CD4-positive, alpha-beta T cell (primary cell): ENCODE measurements around the gene SLMAP. TPM values are rescaled to one million over a fixed set of nuclear protein-coding genes. Genes with fewer than 3 reads are reported as not detected.

Source experiments
- ATAC-seq: fragments of 200-7000 bp; cut with Tn5 transposase; one replicate; pipeline ENCODE4 v1.10.0; 2022; ENCODE audit warnings: mild to moderate bottlenecking; ENCODE audit not compliant: poor library complexity
- CTCF ChIA-PET: fragments of 350-600 bp; sonication (Branson Sonifier 250); formaldehyde crosslinking; loops from one replicate; lab custom pipeline; 2021; ENCODE audit warnings: antibody characterized with exemption, inconsistent platforms; lab: Charles Lee
- POLR2A ChIA-PET: fragments of 350-600 bp; sonication (Branson Sonifier 250); formaldehyde crosslinking; loops from one replicate; lab custom pipeline; 2021; ENCODE audit warnings: antibody characterized with exemption, inconsistent platforms; lab: Charles Lee
- DNase-seq, 14 experiments: peaks; one replicate each; pipeline ENCODE4 v3.0.0-alpha.2; 2013 to 2020; ENCODE audit warnings: mixed read lengths in 2 of 14
- H3K27ac ChIP-seq, 2 donors: one replicate each; pipeline versions ENCODE4 v1.5.1 to v1.7.0; 2013; ENCODE audit warnings: low read length in 2 of 2, low read depth in 1 of 2, mild to moderate bottlenecking in 1 of 2
- H3K27me3 ChIP-seq, 2 experiments: 1 replicate in 1 of 2; 2 replicates in 1 of 2; pipeline versions ENCODE4 v1.6.1 to v1.7.0; 2013; ENCODE audit warnings: low read length in 2 of 2, control low read depth in 1 of 2, mild to moderate bottlenecking in 1 of 2, moderate library complexity in 1 of 2; ENCODE audit not compliant: insufficient read depth in 2 of 2, control insufficient read depth in 1 of 2
- H3K36me3 ChIP-seq: one replicate; pipeline ENCODE4 v1.6.1; 2013; ENCODE audit warnings: low read length, control low read depth; ENCODE audit not compliant: insufficient read depth
- H3K4me1 ChIP-seq: one replicate; pipeline ENCODE4 v1.6.1; 2013; ENCODE audit warnings: low read length, control low read depth; ENCODE audit not compliant: insufficient read depth
- H3K4me3 ChIP-seq: one replicate; pipeline ENCODE4 v1.5.1; 2013; ENCODE audit warnings: mild to moderate bottlenecking, low read length, moderate library complexity
- H3K9me3 ChIP-seq, 2 experiments: 1 replicate in 1 of 2; 2 replicates in 1 of 2; pipeline versions ENCODE4 v1.6.1 to v1.7.0; 2013; ENCODE audit warnings: low read length in 2 of 2, mild to moderate bottlenecking in 2 of 2, control low read depth in 1 of 2, moderate library complexity in 1 of 2; ENCODE audit not compliant: control insufficient read depth in 1 of 2, insufficient read depth in 1 of 2
- H3K27ac Mint-ChIP-seq: one replicate; pipeline ENCODE4 v1.8.0; 2020; ENCODE audit warnings: mixed read lengths
- H3K27me3 Mint-ChIP-seq: one replicate; pipeline ENCODE4 v1.8.0; 2021; ENCODE audit warnings: mixed read lengths
- H3K36me3 Mint-ChIP-seq: one replicate; pipeline ENCODE4 v1.8.0; 2021; ENCODE audit warnings: low read depth, mixed read lengths
- H3K4me1 Mint-ChIP-seq: one replicate; pipeline ENCODE4 v1.8.0; 2021; ENCODE audit warnings: low read depth, mixed read lengths
- H3K4me3 Mint-ChIP-seq: one replicate; pipeline ENCODE4 v1.8.0; 2020; ENCODE audit warnings: mild to moderate bottlenecking, mixed read lengths
- H3K9me3 Mint-ChIP-seq: one replicate; pipeline ENCODE4 v1.8.0; 2020; ENCODE audit warnings: mixed read lengths
- intact Hi-C, 2 experiments: fragments of 100-400 bp; cut with DNase I in 1 of 2; cut with micrococcal nuclease in 1 of 2; formaldehyde crosslinking; loops; one replicate each; pipeline versions ENCODE4 v1.15.1 to v1.9.0; 2023 to 2025; cut with DNase I, micrococcal nuclease
- total RNA-seq, 174 experiments: library from RNA in 2 of 174; stranded (reverse) in 2 of 174; gene quantifications; one replicate each; pipeline ENCODE4 v1.2.3 and lab custom pipeline; 2021 to 2026
- TF ChIP-seq, protein P1 (sequence below): fragments of 200-600 bp; IDR thresholded peaks from one replicate; pipeline ENCODE4 v1.8.0; 2022; ENCODE audit warnings: antibody characterized with exemption, mild to moderate bottlenecking

SLMAP gene
- total RNA-seq, 2 experiments from 2014 or later, result 51.3 to 52.2 TPM

- Mint-ChIP-seq H3K27me3 (no peaks in the 10 kb centered on the region), H3K4me1 (peaks cover 46% of the 10 kb centered on the region), H3K27ac (no peak overlapping the region), H3K9me3 (no peaks in the 10 kb centered on the region), H3K36me3 (no peaks in the 10 kb centered on the region), H3K4me3 (no peak overlapping the region)
- Histone ChIP-seq H3K27me3 (no peaks in the 10 kb centered on the region), H3K27ac (no peak overlapping the region), H3K9me3 (no peaks in the 10 kb centered on the region), H3K36me3 (no peaks in the 10 kb centered on the region), H3K4me1 (no peaks in the 10 kb centered on the region), H3K4me3 (no peak overlapping the region)
- intact Hi-C loops, result loop anchor here (10.0 kb wide), 2 partner anchors 177 to 647 kb away; no protein-coding TSS in a partner anchor
- ChIA-PET POLR2A (interaction anchor here (0.6 kb wide), 1 partner anchor 13 kb away, joined by 3 read pairs; no protein-coding TSS in a partner anchor), CTCF (interaction anchor here (0.6 kb wide), 2 partner anchors 30 to 40 kb away, joined by 3 read pairs; no protein-coding TSS in a partner anchor)
- DNase-seq (no peak), ATAC-seq (no peak)
- TF ChIP-seq, protein P1, sequence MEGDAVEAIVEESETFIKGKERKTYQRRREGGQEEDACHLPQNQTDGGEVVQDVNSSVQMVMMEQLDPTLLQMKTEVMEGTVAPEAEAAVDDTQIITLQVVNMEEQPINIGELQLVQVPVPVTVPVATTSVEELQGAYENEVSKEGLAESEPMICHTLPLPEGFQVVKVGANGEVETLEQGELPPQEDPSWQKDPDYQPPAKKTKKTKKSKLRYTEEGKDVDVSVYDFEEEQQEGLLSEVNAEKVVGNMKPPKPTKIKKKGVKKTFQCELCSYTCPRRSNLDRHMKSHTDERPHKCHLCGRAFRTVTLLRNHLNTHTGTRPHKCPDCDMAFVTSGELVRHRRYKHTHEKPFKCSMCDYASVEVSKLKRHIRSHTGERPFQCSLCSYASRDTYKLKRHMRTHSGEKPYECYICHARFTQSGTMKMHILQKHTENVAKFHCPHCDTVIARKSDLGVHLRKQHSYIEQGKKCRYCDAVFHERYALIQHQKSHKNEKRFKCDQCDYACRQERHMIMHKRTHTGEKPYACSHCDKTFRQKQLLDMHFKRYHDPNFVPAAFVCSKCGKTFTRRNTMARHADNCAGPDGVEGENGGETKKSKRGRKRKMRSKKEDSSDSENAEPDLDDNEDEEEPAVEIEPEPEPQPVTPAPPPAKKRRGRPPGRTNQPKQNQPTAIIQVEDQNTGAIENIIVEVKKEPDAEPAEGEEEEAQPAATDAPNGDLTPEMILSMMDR, result no peak
Observed at GRCh38 chr3:57821765-57822164, 65.7 kb downstream of the SLMAP start.

GRCh38 chr3:57822686-57823085 lies 66.6 kb downstream of the SLMAP start:
- ChIA-PET POLR2A (no interaction called here), CTCF (interaction anchor here (0.6 kb wide), 1 partner anchor 29 kb away, joined by 3 read pairs; no protein-coding TSS in a partner anchor)
- DNase-seq, result no peak
- Mint-ChIP-seq H3K27ac (no peak overlapping the region), H3K4me1 (peaks cover 46% of the 10 kb centered on the region), H3K27me3 (no peaks in the 10 kb centered on the region), H3K36me3 (no peaks in the 10 kb centered on the region), H3K4me3 (no peak overlapping the region), H3K9me3 (no peaks in the 10 kb centered on the region)
- Histone ChIP-seq H3K27me3 (no peaks in the 10 kb centered on the region), H3K4me3 (no peak overlapping the region), H3K9me3 (no peaks in the 10 kb centered on the region), H3K4me1 (no peaks in the 10 kb centered on the region), H3K36me3 (no peaks in the 10 kb centered on the region), H3K27ac (no peak overlapping the region)
- TF ChIP-seq, protein P1, result no peak
- intact Hi-C loops, result loop anchor here (10.0 kb wide), 2 partner anchors 178 to 648 kb away; no protein-coding TSS in a partner anchor
- ATAC-seq, result no peak

- Histone ChIP-seq H3K27ac (no peak overlapping the region), H3K4me1 (no peaks in the 10 kb centered on the region), H3K9me3 (no peaks in the 10 kb centered on the region), H3K27me3 (no peaks in the 10 kb centered on the region), H3K36me3 (no peaks in the 10 kb centered on the region), H3K4me3 (no peak overlapping the region)
- Mint-ChIP-seq H3K4me1 (peaks cover 37% of the 10 kb centered on the region), H3K36me3 (peaks cover under 1% of the 10 kb centered on the region), H3K9me3 (no peaks in the 10 kb centered on the region), H3K4me3 (no peak overlapping the region), H3K27me3 (no peaks in the 10 kb centered on the region), H3K27ac (peak overlapping the region; percentile 27)
- POLR2A ChIA-PET, result interaction anchor here (0.7 kb wide), 1 partner anchor 48 kb away, joined by 4 read pairs; no protein-coding TSS in a partner anchor
- ATAC-seq (no peak), DNase-seq (no peak)
- TF ChIP-seq, protein P1, result no peak
- CTCF ChIA-PET, result interaction anchor here (0.6 to 0.7 kb wide), 2 partner anchors 80 to 101 kb away, joined by 3 read pairs; no protein-coding TSS in a partner anchor
- intact Hi-C loops, result loop anchor here (5.0 to 10.0 kb wide), 4 partner anchors 178 to 650 kb away; no protein-coding TSS in a partner anchor
Observed at GRCh38 chr3:57825116-57825515, 69.0 kb downstream of the SLMAP start.
